ENCODE measurements around the gene RAB13.

RAB13 gene

DNA sequence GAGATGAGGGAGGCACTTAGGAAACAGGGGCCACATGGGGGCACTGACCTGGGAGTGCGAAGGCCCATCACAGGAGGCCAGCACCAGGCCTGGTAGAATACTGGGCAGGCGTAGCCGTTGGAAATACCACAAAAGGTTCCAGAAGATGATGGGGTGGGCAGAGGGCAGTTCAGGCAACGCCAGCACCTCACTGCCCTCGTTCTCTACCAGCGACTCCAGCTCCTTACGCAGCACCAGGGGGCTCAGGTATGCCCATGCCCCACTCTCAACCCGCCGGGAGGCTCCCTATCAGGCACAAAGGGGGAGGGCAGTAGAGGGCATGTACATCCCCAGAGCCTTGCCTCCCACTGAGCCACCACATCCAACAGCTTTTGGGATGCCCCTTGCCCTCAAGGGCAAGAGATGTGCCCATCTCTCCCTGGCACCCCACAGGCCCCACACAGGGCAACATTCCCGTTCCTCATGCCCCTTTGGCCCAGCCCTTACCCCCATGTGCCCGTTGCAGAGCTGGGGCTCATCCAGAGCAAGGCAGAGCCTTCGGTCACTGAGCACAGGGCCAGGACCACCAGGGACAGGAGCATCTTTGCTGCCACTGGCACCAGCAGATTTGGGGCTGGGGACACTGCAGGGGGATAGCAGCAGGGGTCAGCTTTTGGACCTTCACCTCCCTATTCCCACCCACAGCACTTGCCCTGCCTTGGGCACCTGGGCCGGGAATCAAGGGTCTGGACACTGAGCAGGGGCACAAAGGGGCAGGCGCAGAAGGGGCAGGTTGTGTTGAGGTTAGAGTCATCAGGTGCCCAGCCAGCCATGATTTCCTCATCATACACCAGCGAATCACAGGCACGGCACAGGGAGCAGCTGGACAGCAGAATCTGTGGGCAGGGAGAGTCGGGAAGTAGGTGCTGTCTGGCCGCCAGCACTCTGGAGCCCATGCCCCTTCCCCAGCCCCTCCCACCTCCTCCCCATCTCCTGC, 53.7 kb downstream of the RAB13 start:
- no peak for DNase-seq
